H1 (cell line): Measurements from ENCODE around the gene STRIP2.

ENCODE experiments used
- BCL11A ChIP-seq, 2 experiments: IDR thresholded peaks; one replicate each; pipeline ENCODE4 v1.6.1; 2011; ENCODE audit warnings: low read depth in 2 of 2, low read length in 2 of 2, mild to moderate bottlenecking in 2 of 2
- CBX8 ChIP-seq: fragments of 300-800, 300-1000 bp; sonication (generic); IDR thresholded peaks from 2 replicates; pipeline ENCODE4 v1.7.1; 2016; ENCODE audit warnings: low read depth, low read length, borderline replicate concordance
- CTCF ChIP-seq, 3 experiments: IDR thresholded peaks; 1 replicate in 2 of 3; 2 replicates in 1 of 3; pipeline versions ENCODE4 v1.5.1 to v1.6.1; 2011; ENCODE audit warnings: low read length in 3 of 3, mild to moderate bottlenecking in 3 of 3, inconsistent platforms in 2 of 3, low read depth in 1 of 3, moderate library complexity in 1 of 3; ENCODE audit not compliant: insufficient read depth in 1 of 3; ENCODE audit errors: control extremely low read depth in 1 of 3
- GABPA ChIP-seq: IDR thresholded peaks from 2 replicates; pipeline ENCODE4 v1.6.1; 2011; ENCODE audit warnings: mild to moderate bottlenecking, low read length, moderate library complexity, borderline replicate concordance; ENCODE audit not compliant: insufficient read depth
- HDAC6 ChIP-seq: IDR thresholded peaks from one replicate; pipeline ENCODE4 v1.7.1; 2012; ENCODE audit warnings: low read depth, mild to moderate bottlenecking, inconsistent platforms, low read length, moderate library complexity
- KDM5A ChIP-seq: fragments of 200-600 bp; IDR thresholded peaks from 2 replicates; pipeline ENCODE4 v1.7.1; 2012; ENCODE audit warnings: mild to moderate bottlenecking, low read length, inconsistent platforms, mixed read lengths
- MAFK ChIP-seq: IDR thresholded peaks from 2 replicates; pipeline ENCODE4 v1.6.1; 2012; ENCODE audit warnings: low read depth, mild to moderate bottlenecking, improper control_type of control experiment, low read length
- POLR2A ChIP-seq, 2 experiments: IDR thresholded peaks; 1 replicate in 1 of 2; 2 replicates in 1 of 2; pipeline ENCODE4 v1.6.1; 2011; ENCODE audit warnings: low read depth in 2 of 2, low read length in 2 of 2, mild to moderate bottlenecking in 2 of 2; ENCODE audit errors: control extremely low read depth in 1 of 2
- SRF ChIP-seq: IDR thresholded peaks from 2 replicates; pipeline ENCODE4 v1.6.1; 2011; ENCODE audit warnings: mild to moderate bottlenecking, low read depth, low read length, moderate library complexity
- TAF1 ChIP-seq: IDR thresholded peaks from 2 replicates; pipeline ENCODE4 v1.6.1; 2011; ENCODE audit warnings: mild to moderate bottlenecking, low read depth, low read length
- TCF12 ChIP-seq: IDR thresholded peaks from 2 replicates; pipeline ENCODE4 v1.6.1; 2011; ENCODE audit warnings: low read depth, mild to moderate bottlenecking, low read length
- USF2 ChIP-seq: IDR thresholded peaks from 2 replicates; pipeline ENCODE4 v1.6.1; 2011; ENCODE audit warnings: low read length, improper control_type of control experiment
- YY1 ChIP-seq: IDR thresholded peaks from 2 replicates; pipeline ENCODE4 v1.6.1; 2011; ENCODE audit warnings: low read depth, mild to moderate bottlenecking, low read length
- TF ChIP-seq, protein P1 (sequence below): IDR thresholded peaks from 2 replicates; pipeline ENCODE4 v1.6.1; 2011; ENCODE audit warnings: low read depth, mild to moderate bottlenecking, low read length; ENCODE audit not compliant: insufficient read depth

DNA sequence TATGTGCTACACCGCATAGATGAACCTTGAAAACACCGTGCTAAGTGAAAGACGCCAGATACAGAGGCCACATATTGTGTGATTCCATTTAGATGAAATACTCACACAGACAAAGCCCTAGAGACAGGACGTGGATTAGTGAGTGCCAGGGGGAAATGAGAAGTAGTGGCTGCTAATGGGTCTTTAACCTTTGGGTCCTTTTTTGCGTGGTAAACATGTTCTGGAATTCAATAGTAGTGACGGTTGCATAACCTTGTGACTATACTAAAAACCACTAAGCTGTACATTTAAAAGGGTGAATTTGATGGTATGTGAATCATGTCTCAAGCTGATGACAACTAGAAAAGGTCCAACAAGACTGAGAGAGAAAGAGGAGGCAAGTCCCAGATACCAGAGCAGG, 83.7 kb downstream of the STRIP2 start:
- no peak for TF ChIP-seq CTCF (IDR thresholded peaks at IDR 0.05; ENCODE audit: control extremely low read depth in 1 of 3, insufficient read depth in 1 of 3, low read depth in 1 of 3, low read length in 3 of 3)
- TF ChIP-seq HDAC6: no peak
- TF ChIP-seq KDM5A: no peak
- TF ChIP-seq CBX8: no peak
- no peak for TF ChIP-seq POLR2A (IDR thresholded peaks at IDR 0.05; ENCODE audit: control extremely low read depth in 1 of 2, low read depth in 2 of 2, low read length in 2 of 2)
- TF ChIP-seq MAFK: no peak
- TF ChIP-seq USF2: no peak
- TF ChIP-seq GABPA: no peak
- TF ChIP-seq, protein P1, sequence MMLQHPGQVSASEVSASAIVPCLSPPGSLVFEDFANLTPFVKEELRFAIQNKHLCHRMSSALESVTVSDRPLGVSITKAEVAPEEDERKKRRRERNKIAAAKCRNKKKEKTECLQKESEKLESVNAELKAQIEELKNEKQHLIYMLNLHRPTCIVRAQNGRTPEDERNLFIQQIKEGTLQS: no peak
- no peak for TF ChIP-seq TAF1
- no peak for TF ChIP-seq BCL11A (IDR thresholded peaks at IDR 0.05; ENCODE audit: low read depth in 2 of 2, low read length in 2 of 2)
- TF ChIP-seq YY1: no peak
- TF ChIP-seq TCF12: no peak
- TF ChIP-seq SRF: no peak
